MM.1S (cell line): ENCODE results near the gene RPL3.

Experiments
- CTCF ChIP-seq: fragments of 300-600 bp; sonication (generic); IDR thresholded peaks from 2 replicates; pipeline ENCODE4 v1.5.1; 2016; ENCODE audit warnings: antibody characterized with exemption, low read length, mixed read lengths
- EZH2 ChIP-seq: fragments of 300-600 bp; sonication (generic); optimal IDR thresholded peaks from 2 replicates; pipeline ENCODE3; 2017; ENCODE audit warnings: low read depth, mild to moderate bottlenecking, antibody characterized with exemption, low read length, mixed read lengths

GRCh38 chr22:39277142-39277607 lies 42.2 kb downstream of the RPL3 start:
- TF ChIP-seq CTCF (no peak), EZH2 (no peak)
